Measurements from ENCODE around the gene LAMA1.

DNA sequence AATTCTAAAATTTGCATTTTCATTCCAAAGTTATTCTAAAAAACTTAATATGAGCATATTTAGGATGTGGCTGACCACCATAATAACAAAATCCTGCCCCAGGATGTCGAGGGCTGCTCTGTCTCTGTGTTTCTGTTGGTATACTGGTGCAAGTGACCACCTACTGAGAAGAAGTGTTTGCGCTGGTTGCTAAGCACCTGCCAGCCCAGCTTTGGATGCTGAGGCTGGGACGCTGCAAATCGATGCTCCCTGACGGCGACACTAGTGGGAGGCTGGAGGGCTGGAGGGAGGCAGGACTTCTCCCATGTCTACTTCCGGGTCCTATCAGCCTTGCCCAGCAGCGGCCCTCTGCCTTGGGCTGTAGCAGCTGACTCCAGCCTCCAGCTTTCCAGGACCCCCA is 45.0 kb downstream of the LAMA1 start:
- no peak for TF ChIP-seq GATA3 (IDR thresholded peaks at IDR 0.05; ENCODE audit: low read depth, low read length)
- no peak for TF ChIP-seq GATA2 (IDR thresholded peaks at IDR 0.05; ENCODE audit: low read depth, low read length)

Measured in SH-SY5Y (cell line).